Uterus (tissue), 4 donors: ENCODE measurements around the gene RAD23B. TPM values are rescaled to one million over a fixed set of nuclear protein-coding genes. Genes with fewer than 3 reads are reported as not detected.

Source experiments
- DNase-seq, 2 donors: peaks; one replicate each; pipeline ENCODE4 v3.0.0-alpha.2; 2019 to 2020
- H3K27ac ChIP-seq, 2 donors: fragments of 200-600 bp; sonication (generic); 1 replicate in 1 of 2; 2 replicates in 1 of 2; pipeline ENCODE4 v1.5.1; 2016 to 2018
- H3K27me3 ChIP-seq, 2 donors: fragments of 200-600 bp; sonication (generic); one replicate each; pipeline ENCODE4 v1.5.1; 2018 to 2019; ENCODE audit warnings: control low read depth in 1 of 2
- H3K36me3 ChIP-seq, 2 donors: fragments of 200-600 bp; sonication (generic); one replicate each; pipeline ENCODE4 v1.5.1; 2019; ENCODE audit warnings: control low read depth in 1 of 2
- H3K4me1 ChIP-seq, 2 donors: fragments of 200-600 bp; sonication (generic); one replicate each; pipeline ENCODE4 v1.5.1; 2018 to 2019; ENCODE audit warnings: control low read depth in 1 of 2
- H3K4me3 ChIP-seq, 2 donors: fragments of 200-600 bp; sonication (generic); 1 replicate in 1 of 2; 2 replicates in 1 of 2; pipeline ENCODE4 v1.5.1; 2018 to 2019; ENCODE audit warnings: mild to moderate bottlenecking in 1 of 2
- H3K9me3 ChIP-seq, 2 donors: fragments of 200-600 bp; sonication (generic); one replicate each; pipeline ENCODE4 v1.5.1; 2019; ENCODE audit warnings: control low read depth in 1 of 2
- POLR2A ChIP-seq, 2 donors: fragments of 450-650 bp; IDR thresholded peaks; one replicate each; pipeline ENCODE4 v1.6.1; 2016; ENCODE audit warnings: antibody characterized with exemption in 2 of 2, mild to moderate bottlenecking in 1 of 2, moderate library complexity in 1 of 2
- intact Hi-C: fragments of 100-400 bp; cut with DNase I; formaldehyde crosslinking; loops from one replicate; pipeline ENCODE4 v1.15.1; 2023; ENCODE audit warnings: low total_unique reads
- total RNA-seq, 4 donors: library from RNA; depleted of rRNA in 3 of 4; stranded (reverse); fragments of >200 nt in 3 of 4; gene quantifications; one replicate each; pipeline versions ENCODE4 v1.1.0 to v1.2.4, GENCODE V29; 2014 to 2023
- TF ChIP-seq, protein P1 (sequence below), 4 experiments: fragments of 200-600 bp in 2 of 4; fragments of 450-650 bp in 2 of 4; sonication (generic) in 2 of 4; IDR thresholded peaks; one replicate each; pipeline ENCODE4 v1.5.1; 2016 to 2019; ENCODE audit warnings: antibody characterized with exemption in 4 of 4, mild to moderate bottlenecking in 2 of 4, moderate library complexity in 1 of 4
- donor health status: DM: yes; HTN: yes; CAD: no.

Gene RAD23B
- total RNA-seq, 4 donors from 2014 or later, result 39.5 to 92.9 (median 63.8) TPM

DNA sequence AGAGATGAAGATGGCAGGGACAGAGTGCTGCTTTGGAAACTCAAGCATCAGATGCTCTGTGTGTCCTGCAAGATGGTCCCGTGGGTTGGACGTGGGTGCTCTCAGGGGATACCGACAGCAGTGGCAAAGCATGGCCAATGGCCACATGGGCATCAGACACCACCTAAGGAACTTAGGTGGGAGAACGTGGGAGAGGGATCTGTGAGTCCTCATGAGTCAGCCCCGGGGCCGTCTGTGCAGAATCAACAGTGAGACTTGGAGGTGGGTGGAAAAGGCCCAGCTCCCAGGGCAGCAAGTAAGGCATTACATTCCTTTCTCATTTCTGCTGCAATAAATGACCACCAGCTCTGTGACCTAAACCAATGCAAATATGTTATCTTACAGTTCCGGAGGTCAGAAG lies 77.0 kb downstream of the RAD23B start:
- TF ChIP-seq, protein P1, sequence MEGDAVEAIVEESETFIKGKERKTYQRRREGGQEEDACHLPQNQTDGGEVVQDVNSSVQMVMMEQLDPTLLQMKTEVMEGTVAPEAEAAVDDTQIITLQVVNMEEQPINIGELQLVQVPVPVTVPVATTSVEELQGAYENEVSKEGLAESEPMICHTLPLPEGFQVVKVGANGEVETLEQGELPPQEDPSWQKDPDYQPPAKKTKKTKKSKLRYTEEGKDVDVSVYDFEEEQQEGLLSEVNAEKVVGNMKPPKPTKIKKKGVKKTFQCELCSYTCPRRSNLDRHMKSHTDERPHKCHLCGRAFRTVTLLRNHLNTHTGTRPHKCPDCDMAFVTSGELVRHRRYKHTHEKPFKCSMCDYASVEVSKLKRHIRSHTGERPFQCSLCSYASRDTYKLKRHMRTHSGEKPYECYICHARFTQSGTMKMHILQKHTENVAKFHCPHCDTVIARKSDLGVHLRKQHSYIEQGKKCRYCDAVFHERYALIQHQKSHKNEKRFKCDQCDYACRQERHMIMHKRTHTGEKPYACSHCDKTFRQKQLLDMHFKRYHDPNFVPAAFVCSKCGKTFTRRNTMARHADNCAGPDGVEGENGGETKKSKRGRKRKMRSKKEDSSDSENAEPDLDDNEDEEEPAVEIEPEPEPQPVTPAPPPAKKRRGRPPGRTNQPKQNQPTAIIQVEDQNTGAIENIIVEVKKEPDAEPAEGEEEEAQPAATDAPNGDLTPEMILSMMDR (IDR thresholded peaks at IDR 0.05), result no peak
- TF ChIP-seq POLR2A (IDR thresholded peaks at IDR 0.05), result no peak
- Histone ChIP-seq H3K4me3 (no peak overlapping the region), H3K27me3 (no peaks in the 10 kb centered on the region), H3K27ac (no peak overlapping the region), H3K4me1 (no peaks in the 10 kb centered on the region), H3K36me3 (no peaks in the 10 kb centered on the region), H3K9me3 (no peaks in the 10 kb centered on the region)
- intact Hi-C loops, result no loop called here
- no peak for DNase-seq

DNA sequence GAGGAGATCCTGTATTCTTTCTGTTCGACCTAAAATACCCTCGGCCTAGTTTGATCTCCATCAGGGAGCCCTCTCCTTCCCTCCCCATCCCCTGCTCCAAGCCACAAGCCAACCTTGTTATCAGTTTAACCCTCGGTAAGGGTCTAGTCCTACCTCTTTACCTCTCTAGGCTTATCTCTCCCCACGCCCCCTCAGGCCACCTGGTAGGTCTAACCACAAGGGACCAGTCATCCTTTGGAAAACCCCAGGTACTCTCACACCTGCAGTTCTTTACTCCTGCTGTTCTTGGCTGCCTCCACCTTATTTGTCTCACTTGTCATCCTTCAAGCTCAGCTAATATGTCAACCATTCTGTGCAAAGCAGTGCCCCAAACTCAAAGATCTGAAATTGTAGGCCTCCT lies 78.7 kb downstream of the RAD23B start:
- H3K36me3 ChIP-seq, result no peaks in the 10 kb centered on the region
- H3K4me3 ChIP-seq, result no peak overlapping the region
- no peak for DNase-seq
- H3K27ac ChIP-seq, result no peak overlapping the region
- intact Hi-C loops, result no loop called here
- H3K4me1 ChIP-seq, result no peaks in the 10 kb centered on the region
- H3K9me3 ChIP-seq, result no peaks in the 10 kb centered on the region
- TF ChIP-seq, protein P1 (IDR thresholded peaks at IDR 0.05), result no peak
- TF ChIP-seq POLR2A (IDR thresholded peaks at IDR 0.05), result no peak
- no peaks in the 10 kb centered on the region for H3K27me3 ChIP-seq

DNA sequence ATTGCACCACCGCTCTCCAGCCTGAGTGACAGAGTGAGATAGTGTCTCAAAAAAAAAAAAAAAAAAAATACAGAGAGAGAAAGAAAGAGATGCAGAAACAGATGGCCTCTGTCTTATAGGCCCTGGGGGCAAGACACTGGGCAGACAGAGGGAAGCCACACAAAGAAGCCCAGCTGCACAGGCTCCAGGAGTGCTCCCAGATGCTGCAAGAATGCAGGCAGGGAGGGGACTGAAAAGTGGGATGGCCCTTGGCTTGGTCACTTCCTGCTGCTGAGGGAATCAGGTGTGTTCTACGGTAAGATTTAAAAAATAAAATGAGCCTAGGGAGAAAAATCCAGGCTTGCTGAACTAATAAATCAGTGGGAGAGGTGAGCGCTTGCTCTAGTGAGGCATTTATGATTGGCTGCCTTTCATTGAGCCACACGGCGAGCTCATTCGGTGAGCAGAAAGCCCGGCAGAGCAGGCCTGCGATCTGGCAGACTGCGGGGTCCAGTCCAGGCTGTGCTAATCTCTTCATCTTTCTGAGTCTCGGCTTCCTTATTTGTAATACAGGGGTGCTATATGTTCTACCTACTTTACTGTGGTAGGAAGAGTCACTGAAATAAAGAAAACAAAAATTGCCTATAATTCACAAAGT lies 80.6 kb downstream of the RAD23B start:
- Histone ChIP-seq H3K4me1 (no peaks in the 10 kb centered on the region), H3K27ac (no peak overlapping the region), H3K36me3 (no peaks in the 10 kb centered on the region), H3K9me3 (no peaks in the 10 kb centered on the region), H3K27me3 (no peaks in the 10 kb centered on the region), H3K4me3 (no peak overlapping the region)
- TF ChIP-seq, protein P1 (IDR thresholded peaks at IDR 0.05), result no peak
- no peak for TF ChIP-seq POLR2A (IDR thresholded peaks at IDR 0.05)
- no peak for DNase-seq
- intact Hi-C loops, result no loop called here

DNA sequence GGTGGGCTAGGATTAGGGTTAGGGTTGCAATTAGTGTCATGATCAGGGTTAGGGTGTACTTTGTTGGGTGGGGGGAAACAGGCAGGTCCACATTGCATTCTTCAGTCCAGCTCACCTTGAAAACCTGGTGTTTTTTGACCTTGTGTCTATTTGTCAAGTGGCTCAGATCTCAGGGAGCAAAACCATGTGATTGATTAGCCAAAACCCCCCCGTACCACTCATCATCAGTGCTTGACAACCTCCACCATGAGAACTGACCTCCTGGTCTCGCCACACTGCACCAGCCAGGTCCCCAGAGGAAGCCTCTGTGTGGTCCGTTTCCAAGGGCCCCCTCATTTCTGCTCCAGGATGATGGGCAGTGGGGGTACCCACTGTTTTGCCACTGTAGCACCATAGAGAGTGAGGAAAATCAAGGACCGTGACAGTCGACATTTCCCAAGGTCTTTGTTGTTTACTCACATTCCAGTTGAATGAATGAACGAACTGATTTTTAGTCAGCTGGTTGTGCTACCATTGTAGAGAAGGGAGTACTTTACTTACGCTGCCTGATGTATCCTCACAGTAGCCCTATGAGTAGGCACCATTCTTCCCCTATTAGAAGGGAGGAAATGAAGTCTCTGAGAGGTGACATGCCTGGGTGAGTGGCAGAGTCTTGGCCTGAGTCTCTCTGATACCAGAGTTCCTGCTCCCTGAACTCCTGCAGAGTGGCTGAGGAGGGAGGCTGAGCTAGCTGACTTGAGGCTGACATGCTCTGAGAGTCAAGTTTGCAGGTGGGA lies 84.8 kb downstream of the RAD23B start:
- H3K4me3 ChIP-seq, result no peak overlapping the region
- no peak overlapping the region for H3K27ac ChIP-seq
- no peak for DNase-seq
- H3K27me3 ChIP-seq, result no peaks in the 10 kb centered on the region
- TF ChIP-seq, protein P1 (IDR thresholded peaks at IDR 0.05), result no peak
- TF ChIP-seq POLR2A (IDR thresholded peaks at IDR 0.05), result no peak
- intact Hi-C loops, result no loop called here
- no peaks in the 10 kb centered on the region for H3K4me1 ChIP-seq
- no peaks in the 10 kb centered on the region for H3K36me3 ChIP-seq
- no peaks in the 10 kb centered on the region for H3K9me3 ChIP-seq

DNA sequence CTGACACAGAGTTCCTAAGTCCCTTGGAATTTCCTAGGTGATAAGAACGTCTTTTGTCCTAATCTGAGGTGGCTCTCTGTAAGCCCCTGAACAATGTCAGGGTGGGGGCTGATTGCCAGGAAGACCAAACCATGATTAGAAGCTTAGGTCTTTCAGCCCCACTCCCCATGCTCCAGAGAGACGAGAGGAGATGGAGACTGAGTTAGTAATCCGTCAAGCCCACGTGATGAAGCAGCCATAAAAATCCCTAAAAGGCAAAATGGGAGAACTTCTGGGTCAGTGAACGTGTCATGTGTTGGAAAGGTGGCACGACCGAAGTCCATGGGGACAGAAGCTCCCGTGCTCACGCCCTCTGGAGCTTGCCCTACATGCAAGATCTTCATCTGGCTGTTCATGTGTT lies 85.6 kb downstream of the RAD23B start:
- no peaks in the 10 kb centered on the region for H3K9me3 ChIP-seq
- no peaks in the 10 kb centered on the region for H3K27me3 ChIP-seq
- H3K4me3 ChIP-seq, result no peak overlapping the region
- intact Hi-C loops, result no loop called here
- H3K36me3 ChIP-seq, result no peaks in the 10 kb centered on the region
- no peak overlapping the region for H3K27ac ChIP-seq
- H3K4me1 ChIP-seq, result no peaks in the 10 kb centered on the region
- TF ChIP-seq, protein P1 (IDR thresholded peaks at IDR 0.05), result no peak
- TF ChIP-seq POLR2A (IDR thresholded peaks at IDR 0.05), result no peak
- no peak for DNase-seq
